WTC11 (cell line): ENCODE results near the gene MAN2B1. TPM values are rescaled to one million over a fixed set of nuclear protein-coding genes. Genes with fewer than 3 reads are reported as not detected.

Source experiments
- ATAC-seq: fragments of 200-7000 bp; cut with Tn5 transposase; 2 replicates; pipeline ENCODE4 v1.10.0; 2021; ENCODE audit warnings: mild to moderate bottlenecking, moderate library complexity
- CTCF ChIA-PET: fragments of 300-600 bp; sonication (Branson Sonifier 250); formaldehyde crosslinking; loops from one replicate; lab custom pipeline; 2021; ENCODE audit warnings: antibody characterized with exemption; lab: Charles Lee
- POLR2A ChIA-PET: fragments of 350-600 bp; sonication (Branson Sonifier 250); formaldehyde crosslinking; loops from one replicate; lab custom pipeline; 2021; ENCODE audit warnings: antibody characterized with exemption; lab: Charles Lee
- DNase-seq: peaks from one replicate; pipeline ENCODE4 v3.0.0; 2021; ENCODE audit warnings: low spot score
- H3K27ac Mint-ChIP-seq: 2 replicates; pipeline ENCODE4 v1.8.0; 2021; ENCODE audit warnings: mixed read lengths
- H3K27me3 Mint-ChIP-seq: 2 replicates; pipeline ENCODE4 v1.8.0; 2021; ENCODE audit warnings: low read depth, mild to moderate bottlenecking, moderate library complexity, mixed read lengths
- H3K36me3 Mint-ChIP-seq: 2 replicates; pipeline ENCODE4 v1.8.0; 2021; ENCODE audit warnings: mixed read lengths
- H3K4me1 Mint-ChIP-seq: 2 replicates; pipeline ENCODE4 v1.8.0; 2022; ENCODE audit warnings: mixed read lengths
- H3K4me3 Mint-ChIP-seq: 2 replicates; pipeline ENCODE4 v1.8.0; 2021; ENCODE audit warnings: mild to moderate bottlenecking, moderate library complexity, mixed read lengths
- H3K9me3 Mint-ChIP-seq: 2 replicates; pipeline ENCODE4 v1.8.0; 2021; ENCODE audit warnings: mixed read lengths
- ATF1 ChIP-seq: sonication (generic); formaldehyde crosslinking; IDR thresholded peaks from 2 replicates; pipeline ENCODE4 v1.8.1; 2023; ENCODE audit warnings: mild to moderate bottlenecking, moderate library complexity, missing genetic modification reagents
- CBFB ChIP-seq: sonication (generic); formaldehyde crosslinking; IDR thresholded peaks from 2 replicates; pipeline ENCODE4 v1.8.1; 2022; ENCODE audit warnings: mild to moderate bottlenecking, low read depth, missing genetic modification reagents
- NR1H2 ChIP-seq: sonication (generic); formaldehyde crosslinking; IDR thresholded peaks from 2 replicates; pipeline ENCODE4 v1.9.0; 2021; ENCODE audit warnings: mild to moderate bottlenecking, moderate library complexity, missing genetic modification reagents
- PRRX2 ChIP-seq: fragments of 250-450 bp; sonication (Bioruptor Pico); IDR thresholded peaks from 2 replicates; pipeline ENCODE4 v1.8.0; 2021; ENCODE audit warnings: mild to moderate bottlenecking
- SMAD3 ChIP-seq: sonication (generic); formaldehyde crosslinking; IDR thresholded peaks from 2 replicates; pipeline ENCODE4 v1.8.0; 2022; ENCODE audit warnings: missing genetic modification reagents, mild to moderate bottlenecking, borderline replicate concordance
- TEAD1 ChIP-seq: sonication (generic); formaldehyde crosslinking; IDR thresholded peaks from 2 replicates; pipeline ENCODE4 v1.8.0; 2022; ENCODE audit warnings: mild to moderate bottlenecking, missing genetic modification reagents
- TEAD4 ChIP-seq: sonication (generic); formaldehyde crosslinking; IDR thresholded peaks from 2 replicates; pipeline ENCODE4 v1.8.0; 2022; ENCODE audit warnings: mild to moderate bottlenecking, missing genetic modification reagents
- ZNF121 ChIP-seq: sonication (generic); formaldehyde crosslinking; IDR thresholded peaks from 2 replicates; pipeline ENCODE4 v1.8.0; 2023; ENCODE audit warnings: missing genetic modification reagents
- ZNF232 ChIP-seq: sonication (generic); formaldehyde crosslinking; IDR thresholded peaks from 2 replicates; pipeline ENCODE4 v1.8.0; 2022; ENCODE audit warnings: mild to moderate bottlenecking, missing genetic modification reagents
- ZNF263 ChIP-seq: sonication (generic); formaldehyde crosslinking; IDR thresholded peaks from 2 replicates; pipeline ENCODE4 v1.8.1; 2022; ENCODE audit warnings: low read depth, mild to moderate bottlenecking, moderate library complexity, missing genetic modification reagents
- ZNF416 ChIP-seq: fragments of 250-450 bp; sonication (Bioruptor Pico); IDR thresholded peaks from 2 replicates; pipeline ENCODE4 v1.9.0; 2021; ENCODE audit warnings: mild to moderate bottlenecking, inconsistent platforms
- total RNA-seq: library from RNA; stranded (reverse); gene quantifications from 3 replicates; pipeline ENCODE4 v1.2.3, GENCODE V29; 2021
- TF ChIP-seq, protein P1 (sequence below): fragments of 250-450 bp; sonication (Bioruptor Pico); IDR thresholded peaks from 2 replicates; pipeline ENCODE4 v1.9.0; 2021; ENCODE audit warnings: mild to moderate bottlenecking
- TF ChIP-seq, protein P2 (sequence below): sonication (generic); formaldehyde crosslinking; IDR thresholded peaks from 2 replicates; pipeline ENCODE4 v1.8.0; 2022; ENCODE audit warnings: mild to moderate bottlenecking, missing genetic modification reagents
- TF ChIP-seq, protein P3 (sequence below): sonication (generic); formaldehyde crosslinking; conservative IDR thresholded peaks from 2 replicates; pipeline ENCODE4 v1.8.1; 2022; ENCODE audit warnings: mild to moderate bottlenecking, missing genetic modification reagents
- TF ChIP-seq, protein P4 (sequence below): sonication (generic); formaldehyde crosslinking; IDR thresholded peaks from 2 replicates; pipeline ENCODE4 v1.8.1; 2023; ENCODE audit warnings: mild to moderate bottlenecking, missing genetic modification reagents
- TF ChIP-seq, protein P5 (sequence below): sonication (generic); formaldehyde crosslinking; IDR thresholded peaks from 2 replicates; pipeline ENCODE4 v1.8.1; 2023; ENCODE audit warnings: mild to moderate bottlenecking, missing genetic modification reagents, borderline replicate concordance
- TF ChIP-seq, protein P6 (sequence below): sonication (generic); formaldehyde crosslinking; IDR thresholded peaks from 2 replicates; pipeline ENCODE4 v1.8.0; 2022; ENCODE audit warnings: mild to moderate bottlenecking, missing genetic modification reagents
- TF ChIP-seq, protein P7 (sequence below): sonication (generic); formaldehyde crosslinking; IDR thresholded peaks from 2 replicates; pipeline ENCODE4 v1.8.1; 2023; ENCODE audit warnings: mild to moderate bottlenecking, missing genetic modification reagents, moderate library complexity
- TF ChIP-seq, protein P8 (sequence below): sonication (generic); formaldehyde crosslinking; IDR thresholded peaks from 2 replicates; pipeline ENCODE4 v1.8.1; 2022; ENCODE audit warnings: low read depth, mild to moderate bottlenecking, moderate library complexity, missing genetic modification reagents, borderline replicate concordance
- TF ChIP-seq, protein P9 (sequence below): sonication (generic); formaldehyde crosslinking; IDR thresholded peaks from 2 replicates; pipeline ENCODE4 v1.8.1; 2023; ENCODE audit warnings: mild to moderate bottlenecking, moderate library complexity, missing genetic modification reagents

Gene MAN2B1
- total RNA-seq, 1 experiment from 2014 or later = 73.4 TPM

DNA sequence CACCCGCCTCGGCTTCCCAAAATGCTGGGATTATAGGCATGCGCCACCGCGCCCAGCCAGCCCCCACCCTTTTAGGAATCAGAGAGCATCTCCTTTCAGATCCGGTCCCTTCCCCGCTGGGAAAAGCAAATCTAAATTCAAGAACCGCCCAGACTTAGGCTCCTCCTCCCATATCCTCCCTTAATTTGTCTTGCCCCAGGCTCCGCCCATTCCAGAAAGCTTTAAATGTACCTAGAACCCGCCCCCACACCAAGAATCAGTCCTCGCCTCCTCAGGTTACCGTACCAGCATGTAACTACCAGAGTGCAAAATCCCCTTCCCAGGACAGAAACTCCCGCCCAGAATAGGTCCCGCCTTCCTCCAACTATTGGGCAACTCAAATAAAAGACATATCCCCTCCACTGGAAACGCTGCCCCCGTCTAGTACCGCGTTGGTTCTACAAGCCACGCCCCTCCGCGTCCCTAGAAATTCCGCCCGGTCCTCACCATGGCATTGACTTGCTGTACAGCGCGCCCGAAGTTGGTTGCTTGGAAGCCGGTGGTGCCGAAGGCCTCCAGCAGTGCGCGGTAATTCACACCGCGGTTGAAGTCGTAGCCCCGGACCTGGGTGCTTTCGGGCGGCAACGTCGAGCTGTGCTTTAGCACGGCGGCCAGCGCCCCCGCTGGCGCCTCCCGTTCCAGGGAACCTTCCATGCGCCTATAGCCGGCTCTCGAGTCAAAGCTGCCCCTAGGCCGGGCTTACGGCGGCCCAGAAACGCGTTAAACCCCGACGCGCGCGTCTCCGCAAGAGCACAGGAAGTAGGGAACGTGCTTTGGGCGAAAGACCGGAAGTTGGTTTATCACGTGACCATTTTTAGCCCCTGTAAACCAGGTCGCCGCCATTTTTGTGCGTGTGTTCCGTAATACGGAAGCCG, 14.8 kb upstream of the MAN2B1 start, which contains the start of gene DHPS:
DHPS (minus strand) TSS at position 807 of the 914 bp plus-strand sequence; CDS start at position 693, 114 bp downstream.
- DNase-seq = peak; percentile 92
- Mint-ChIP-seq H3K4me3 (peak within 1 kb of the TSS; percentile 89), H3K27me3 (no peaks in the 10 kb centered on the region), H3K9me3 (no peaks in the 10 kb centered on the region), H3K27ac (peak within 1 kb of the TSS; percentile 99), H3K36me3 (peaks cover 31% of the 10 kb centered on the region), H3K4me1 (peaks cover 5% of the 10 kb centered on the region; the same call in 1 of the 2 replicates)
- peak; percentile 89 for ATAC-seq
- ChIA-PET CTCF (interaction anchor here (0.6 to 2.5 kb wide), 9 partner anchors 10 to 79 kb away, joined by 3 to 22 read pairs (median 4); no protein-coding TSS in a partner anchor), POLR2A (interaction anchor here (0.6 to 1.8 kb wide), 10 partner anchors 15 to 1107 kb away, joined by 3 to 13 read pairs (median 4); partner anchors contain the start of gene FBXW9)
- TF ChIP-seq, protein P1, sequence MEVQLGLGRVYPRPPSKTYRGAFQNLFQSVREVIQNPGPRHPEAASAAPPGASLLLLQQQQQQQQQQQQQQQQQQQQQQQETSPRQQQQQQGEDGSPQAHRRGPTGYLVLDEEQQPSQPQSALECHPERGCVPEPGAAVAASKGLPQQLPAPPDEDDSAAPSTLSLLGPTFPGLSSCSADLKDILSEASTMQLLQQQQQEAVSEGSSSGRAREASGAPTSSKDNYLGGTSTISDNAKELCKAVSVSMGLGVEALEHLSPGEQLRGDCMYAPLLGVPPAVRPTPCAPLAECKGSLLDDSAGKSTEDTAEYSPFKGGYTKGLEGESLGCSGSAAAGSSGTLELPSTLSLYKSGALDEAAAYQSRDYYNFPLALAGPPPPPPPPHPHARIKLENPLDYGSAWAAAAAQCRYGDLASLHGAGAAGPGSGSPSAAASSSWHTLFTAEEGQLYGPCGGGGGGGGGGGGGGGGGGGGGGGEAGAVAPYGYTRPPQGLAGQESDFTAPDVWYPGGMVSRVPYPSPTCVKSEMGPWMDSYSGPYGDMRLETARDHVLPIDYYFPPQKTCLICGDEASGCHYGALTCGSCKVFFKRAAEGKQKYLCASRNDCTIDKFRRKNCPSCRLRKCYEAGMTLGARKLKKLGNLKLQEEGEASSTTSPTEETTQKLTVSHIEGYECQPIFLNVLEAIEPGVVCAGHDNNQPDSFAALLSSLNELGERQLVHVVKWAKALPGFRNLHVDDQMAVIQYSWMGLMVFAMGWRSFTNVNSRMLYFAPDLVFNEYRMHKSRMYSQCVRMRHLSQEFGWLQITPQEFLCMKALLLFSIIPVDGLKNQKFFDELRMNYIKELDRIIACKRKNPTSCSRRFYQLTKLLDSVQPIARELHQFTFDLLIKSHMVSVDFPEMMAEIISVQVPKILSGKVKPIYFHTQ (CRISPR knock-in tag) = peak; percentile 67; the same call in 1 of the 2 replicates
- TF ChIP-seq, protein P2, sequence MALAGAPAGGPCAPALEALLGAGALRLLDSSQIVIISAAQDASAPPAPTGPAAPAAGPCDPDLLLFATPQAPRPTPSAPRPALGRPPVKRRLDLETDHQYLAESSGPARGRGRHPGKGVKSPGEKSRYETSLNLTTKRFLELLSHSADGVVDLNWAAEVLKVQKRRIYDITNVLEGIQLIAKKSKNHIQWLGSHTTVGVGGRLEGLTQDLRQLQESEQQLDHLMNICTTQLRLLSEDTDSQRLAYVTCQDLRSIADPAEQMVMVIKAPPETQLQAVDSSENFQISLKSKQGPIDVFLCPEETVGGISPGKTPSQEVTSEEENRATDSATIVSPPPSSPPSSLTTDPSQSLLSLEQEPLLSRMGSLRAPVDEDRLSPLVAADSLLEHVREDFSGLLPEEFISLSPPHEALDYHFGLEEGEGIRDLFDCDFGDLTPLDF (CRISPR knock-in tag) = no peak
- no peak for TF ChIP-seq CBFB (CRISPR knock-in tag)
- TF ChIP-seq ATF1 (CRISPR knock-in tag) = 0 out of 2 replicates have a peak, but pooled peaks have one; percentile 62
- TF ChIP-seq SMAD3 (CRISPR knock-in tag) = no peak
- TF ChIP-seq, protein P3, sequence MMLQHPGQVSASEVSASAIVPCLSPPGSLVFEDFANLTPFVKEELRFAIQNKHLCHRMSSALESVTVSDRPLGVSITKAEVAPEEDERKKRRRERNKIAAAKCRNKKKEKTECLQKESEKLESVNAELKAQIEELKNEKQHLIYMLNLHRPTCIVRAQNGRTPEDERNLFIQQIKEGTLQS (CRISPR knock-in tag) = no peak
- TF ChIP-seq, protein P4, sequence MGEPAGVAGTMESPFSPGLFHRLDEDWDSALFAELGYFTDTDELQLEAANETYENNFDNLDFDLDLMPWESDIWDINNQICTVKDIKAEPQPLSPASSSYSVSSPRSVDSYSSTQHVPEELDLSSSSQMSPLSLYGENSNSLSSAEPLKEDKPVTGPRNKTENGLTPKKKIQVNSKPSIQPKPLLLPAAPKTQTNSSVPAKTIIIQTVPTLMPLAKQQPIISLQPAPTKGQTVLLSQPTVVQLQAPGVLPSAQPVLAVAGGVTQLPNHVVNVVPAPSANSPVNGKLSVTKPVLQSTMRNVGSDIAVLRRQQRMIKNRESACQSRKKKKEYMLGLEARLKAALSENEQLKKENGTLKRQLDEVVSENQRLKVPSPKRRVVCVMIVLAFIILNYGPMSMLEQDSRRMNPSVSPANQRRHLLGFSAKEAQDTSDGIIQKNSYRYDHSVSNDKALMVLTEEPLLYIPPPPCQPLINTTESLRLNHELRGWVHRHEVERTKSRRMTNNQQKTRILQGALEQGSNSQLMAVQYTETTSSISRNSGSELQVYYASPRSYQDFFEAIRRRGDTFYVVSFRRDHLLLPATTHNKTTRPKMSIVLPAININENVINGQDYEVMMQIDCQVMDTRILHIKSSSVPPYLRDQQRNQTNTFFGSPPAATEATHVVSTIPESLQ (CRISPR knock-in tag) = no peak
- TF ChIP-seq, protein P5, sequence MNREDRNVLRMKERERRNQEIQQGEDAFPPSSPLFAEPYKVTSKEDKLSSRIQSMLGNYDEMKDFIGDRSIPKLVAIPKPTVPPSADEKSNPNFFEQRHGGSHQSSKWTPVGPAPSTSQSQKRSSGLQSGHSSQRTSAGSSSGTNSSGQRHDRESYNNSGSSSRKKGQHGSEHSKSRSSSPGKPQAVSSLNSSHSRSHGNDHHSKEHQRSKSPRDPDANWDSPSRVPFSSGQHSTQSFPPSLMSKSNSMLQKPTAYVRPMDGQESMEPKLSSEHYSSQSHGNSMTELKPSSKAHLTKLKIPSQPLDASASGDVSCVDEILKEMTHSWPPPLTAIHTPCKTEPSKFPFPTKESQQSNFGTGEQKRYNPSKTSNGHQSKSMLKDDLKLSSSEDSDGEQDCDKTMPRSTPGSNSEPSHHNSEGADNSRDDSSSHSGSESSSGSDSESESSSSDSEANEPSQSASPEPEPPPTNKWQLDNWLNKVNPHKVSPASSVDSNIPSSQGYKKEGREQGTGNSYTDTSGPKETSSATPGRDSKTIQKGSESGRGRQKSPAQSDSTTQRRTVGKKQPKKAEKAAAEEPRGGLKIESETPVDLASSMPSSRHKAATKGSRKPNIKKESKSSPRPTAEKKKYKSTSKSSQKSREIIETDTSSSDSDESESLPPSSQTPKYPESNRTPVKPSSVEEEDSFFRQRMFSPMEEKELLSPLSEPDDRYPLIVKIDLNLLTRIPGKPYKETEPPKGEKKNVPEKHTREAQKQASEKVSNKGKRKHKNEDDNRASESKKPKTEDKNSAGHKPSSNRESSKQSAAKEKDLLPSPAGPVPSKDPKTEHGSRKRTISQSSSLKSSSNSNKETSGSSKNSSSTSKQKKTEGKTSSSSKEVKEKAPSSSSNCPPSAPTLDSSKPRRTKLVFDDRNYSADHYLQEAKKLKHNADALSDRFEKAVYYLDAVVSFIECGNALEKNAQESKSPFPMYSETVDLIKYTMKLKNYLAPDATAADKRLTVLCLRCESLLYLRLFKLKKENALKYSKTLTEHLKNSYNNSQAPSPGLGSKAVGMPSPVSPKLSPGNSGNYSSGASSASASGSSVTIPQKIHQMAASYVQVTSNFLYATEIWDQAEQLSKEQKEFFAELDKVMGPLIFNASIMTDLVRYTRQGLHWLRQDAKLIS (CRISPR knock-in tag) = no peak
- TF ChIP-seq, protein P6, sequence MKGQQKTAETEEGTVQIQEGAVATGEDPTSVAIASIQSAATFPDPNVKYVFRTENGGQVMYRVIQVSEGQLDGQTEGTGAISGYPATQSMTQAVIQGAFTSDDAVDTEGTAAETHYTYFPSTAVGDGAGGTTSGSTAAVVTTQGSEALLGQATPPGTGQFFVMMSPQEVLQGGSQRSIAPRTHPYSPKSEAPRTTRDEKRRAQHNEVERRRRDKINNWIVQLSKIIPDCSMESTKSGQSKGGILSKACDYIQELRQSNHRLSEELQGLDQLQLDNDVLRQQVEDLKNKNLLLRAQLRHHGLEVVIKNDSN (CRISPR knock-in tag) = peak; percentile 94
- TF ChIP-seq ZNF416 (CRISPR knock-in tag) = peak; percentile 75; the same call in 1 of the 2 replicates
- TF ChIP-seq, protein P7, sequence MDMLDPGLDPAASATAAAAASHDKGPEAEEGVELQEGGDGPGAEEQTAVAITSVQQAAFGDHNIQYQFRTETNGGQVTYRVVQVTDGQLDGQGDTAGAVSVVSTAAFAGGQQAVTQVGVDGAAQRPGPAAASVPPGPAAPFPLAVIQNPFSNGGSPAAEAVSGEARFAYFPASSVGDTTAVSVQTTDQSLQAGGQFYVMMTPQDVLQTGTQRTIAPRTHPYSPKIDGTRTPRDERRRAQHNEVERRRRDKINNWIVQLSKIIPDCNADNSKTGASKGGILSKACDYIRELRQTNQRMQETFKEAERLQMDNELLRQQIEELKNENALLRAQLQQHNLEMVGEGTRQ (CRISPR knock-in tag) = peak; percentile 95
- TF ChIP-seq TEAD1 (CRISPR knock-in tag) = peak; percentile 42; the same call in 1 of the 2 replicates
- no peak for TF ChIP-seq ZNF121
- no peak for TF ChIP-seq NR1H2
- TF ChIP-seq, protein P8, sequence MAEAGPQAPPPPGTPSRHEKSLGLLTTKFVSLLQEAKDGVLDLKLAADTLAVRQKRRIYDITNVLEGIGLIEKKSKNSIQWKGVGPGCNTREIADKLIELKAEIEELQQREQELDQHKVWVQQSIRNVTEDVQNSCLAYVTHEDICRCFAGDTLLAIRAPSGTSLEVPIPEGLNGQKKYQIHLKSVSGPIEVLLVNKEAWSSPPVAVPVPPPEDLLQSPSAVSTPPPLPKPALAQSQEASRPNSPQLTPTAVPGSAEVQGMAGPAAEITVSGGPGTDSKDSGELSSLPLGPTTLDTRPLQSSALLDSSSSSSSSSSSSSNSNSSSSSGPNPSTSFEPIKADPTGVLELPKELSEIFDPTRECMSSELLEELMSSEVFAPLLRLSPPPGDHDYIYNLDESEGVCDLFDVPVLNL (CRISPR knock-in tag) = no peak
- no peak for TF ChIP-seq PRRX2 (CRISPR knock-in tag)
- TF ChIP-seq ZNF232 (CRISPR knock-in tag) = no peak
- TF ChIP-seq ZNF263 (CRISPR knock-in tag) = no peak
- TF ChIP-seq TEAD4 (CRISPR knock-in tag) = peak; percentile 58; the same call in 1 of the 2 replicates
- TF ChIP-seq, protein P9, sequence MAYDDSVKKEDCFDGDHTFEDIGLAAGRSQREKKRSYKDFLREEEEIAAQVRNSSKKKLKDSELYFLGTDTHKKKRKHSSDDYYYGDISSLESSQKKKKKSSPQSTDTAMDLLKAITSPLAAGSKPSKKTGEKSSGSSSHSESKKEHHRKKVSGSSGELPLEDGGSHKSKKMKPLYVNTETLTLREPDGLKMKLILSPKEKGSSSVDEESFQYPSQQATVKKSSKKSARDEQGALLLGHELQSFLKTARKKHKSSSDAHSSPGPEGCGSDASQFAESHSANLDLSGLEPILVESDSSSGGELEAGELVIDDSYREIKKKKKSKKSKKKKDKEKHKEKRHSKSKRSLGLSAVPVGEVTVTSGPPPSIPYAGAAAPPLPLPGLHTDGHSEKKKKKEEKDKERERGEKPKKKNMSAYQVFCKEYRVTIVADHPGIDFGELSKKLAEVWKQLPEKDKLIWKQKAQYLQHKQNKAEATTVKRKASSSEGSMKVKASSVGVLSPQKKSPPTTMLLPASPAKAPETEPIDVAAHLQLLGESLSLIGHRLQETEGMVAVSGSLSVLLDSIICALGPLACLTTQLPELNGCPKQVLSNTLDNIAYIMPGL (CRISPR knock-in tag) = 0 out of 2 replicates have a peak, but pooled peaks have one; percentile 38
